Activated CD4-positive, alpha-beta memory T cell treated with anti-CD3 and anti-CD28 coated beads, Interleukin-2, amount 10 ng/mL, durations not matched to agents 7 days and 5 days (primary cell): ENCODE data around the gene MBTD1. TPM values are rescaled to one million over a fixed set of nuclear protein-coding genes. Genes with fewer than 3 reads are reported as not detected.
"Not testable (repeated sequence)": the region's sequence is repeated elsewhere in the genome, so short reads cannot be mapped to it uniquely, and the experiment has no call there.

Experiments used
- CTCF ChIA-PET: fragments of 350-600 bp; sonication (Branson Sonifier 250); formaldehyde crosslinking; loops from one replicate; lab custom pipeline; 2021; ENCODE audit warnings: antibody characterized with exemption, inconsistent platforms; lab: Charles Lee
- POLR2A ChIA-PET: fragments of 350-600 bp; sonication (Branson Sonifier 250); formaldehyde crosslinking; loops from one replicate; lab custom pipeline; 2021; ENCODE audit warnings: antibody characterized with exemption; lab: Charles Lee
- DNase-seq: peaks from one replicate; pipeline ENCODE4 v3.0.0-alpha.2; 2020
- H3K27ac Mint-ChIP-seq: one replicate; pipeline ENCODE4 v1.8.0; 2021; ENCODE audit warnings: mild to moderate bottlenecking, mixed read lengths
- H3K27me3 Mint-ChIP-seq: one replicate; pipeline ENCODE4 v1.8.0; 2021; ENCODE audit warnings: mixed read lengths
- H3K36me3 Mint-ChIP-seq: one replicate; pipeline ENCODE4 v1.8.0; 2021; ENCODE audit warnings: low read depth, mixed read lengths
- H3K4me1 Mint-ChIP-seq: one replicate; pipeline ENCODE4 v1.8.0; 2021; ENCODE audit warnings: mixed read lengths
- H3K4me3 Mint-ChIP-seq: one replicate; pipeline ENCODE4 v1.8.0; 2021; ENCODE audit warnings: mild to moderate bottlenecking, mixed read lengths
- H3K9me3 Mint-ChIP-seq: one replicate; pipeline ENCODE4 v1.8.0; 2021; ENCODE audit warnings: mixed read lengths
- total RNA-seq, 2 experiments: library from RNA; stranded (reverse); gene quantifications; one replicate each; pipeline ENCODE4 v1.2.3, GENCODE V29; 2021

MBTD1 gene
- total RNA-seq, 2 experiments from 2014 or later, result 12.2 to 13.0 TPM

- H3K4me3 Mint-ChIP-seq, result no peak overlapping the region
- no peaks in the 10 kb centered on the region for H3K9me3 Mint-ChIP-seq
- H3K27ac Mint-ChIP-seq, result peak overlapping the region; percentile 89
- peaks cover 22% of the 10 kb centered on the region for H3K4me1 Mint-ChIP-seq
- peaks cover 48% of the 10 kb centered on the region for H3K36me3 Mint-ChIP-seq
- ChIA-PET POLR2A (interaction anchor here (1.6 kb wide), 1 partner anchor 56 kb away, joined by 3 read pairs; no protein-coding TSS in a partner anchor), CTCF (interaction anchor here (0.9 to 1.5 kb wide), 2 partner anchors 10 to 97 kb away, joined by 4 to 5 read pairs; no protein-coding TSS in a partner anchor)
- no peaks in the 10 kb centered on the region for H3K27me3 Mint-ChIP-seq
- DNase-seq, result no peak
Observed at GRCh38 chr17:51200846-51201245, 59.0 kb downstream of the MBTD1 start.

- H3K27me3 Mint-ChIP-seq, result no peaks in the 10 kb centered on the region
- H3K36me3 Mint-ChIP-seq, result peaks cover 49% of the 10 kb centered on the region
- H3K27ac Mint-ChIP-seq, result peak overlapping the region; percentile 89
- H3K4me3 Mint-ChIP-seq, result no peak overlapping the region
- ChIA-PET POLR2A (interaction anchor here (1.0 to 1.9 kb wide), 5 partner anchors 47 to 334 kb away, joined by 3 to 6 read pairs (median 6); partner anchors contain the start of genes NME1 and TOB1), CTCF (interaction anchor here (0.8 to 1.5 kb wide), 4 partner anchors 10 to 98 kb away, joined by 3 to 5 read pairs (median 4); partner anchors contain the start of genes NME1 and NME2)
- H3K9me3 Mint-ChIP-seq, result no peaks in the 10 kb centered on the region
- peak; percentile 62 for DNase-seq
- peaks cover 22% of the 10 kb centered on the region for H3K4me1 Mint-ChIP-seq
Observed at GRCh38 chr17:51200295-51200694, 59.6 kb downstream of the MBTD1 start.

- CTCF ChIA-PET, result no interaction called here
- no peak for DNase-seq
Observed at GRCh38 chr17:51197754-51198153, 62.1 kb downstream of the MBTD1 start.

GRCh38 chr17:51191895-51192294 lies 68.0 kb downstream of the MBTD1 start:
- ChIA-PET POLR2A (no interaction called here), CTCF (no interaction called here)
- H3K4me3 Mint-ChIP-seq, result no peak overlapping the region
- peaks cover 28% of the 10 kb centered on the region for H3K36me3 Mint-ChIP-seq
- peaks cover 2% of the 10 kb centered on the region for H3K4me1 Mint-ChIP-seq
- H3K9me3 Mint-ChIP-seq, result no peaks in the 10 kb centered on the region
- H3K27ac Mint-ChIP-seq, result no peak overlapping the region
- H3K27me3 Mint-ChIP-seq, result no peaks in the 10 kb centered on the region
- DNase-seq, result no peak

More at GRCh38 chr17:51197754-51198153, 62.1 kb downstream of the MBTD1 start:
- H3K36me3 Mint-ChIP-seq, result peaks cover 43% of the 10 kb centered on the region
- H3K4me1 Mint-ChIP-seq, result peaks cover 22% of the 10 kb centered on the region
- POLR2A ChIA-PET, result no interaction called here
- H3K27ac Mint-ChIP-seq, result peak overlapping the region; percentile 23
- no peaks in the 10 kb centered on the region for H3K9me3 Mint-ChIP-seq
- H3K4me3 Mint-ChIP-seq, result no peak overlapping the region
- H3K27me3 Mint-ChIP-seq, result no peaks in the 10 kb centered on the region

- no peak overlapping the region for H3K4me3 Mint-ChIP-seq
- H3K27ac Mint-ChIP-seq, result no peak overlapping the region
- ChIA-PET POLR2A (no interaction called here), CTCF (interaction anchor here (1.5 kb wide), 1 partner anchor 36 kb away, joined by 3 read pairs; the partner anchor contains the start of gene NME1)
- DNase-seq, result no peak
- peaks cover 35% of the 10 kb centered on the region for H3K36me3 Mint-ChIP-seq
- no peaks in the 10 kb centered on the region for H3K9me3 Mint-ChIP-seq
- H3K4me1 Mint-ChIP-seq, result peaks cover 2% of the 10 kb centered on the region
- no peaks in the 10 kb centered on the region for H3K27me3 Mint-ChIP-seq
Observed at GRCh38 chr17:51189628-51190027, 70.2 kb downstream of the MBTD1 start.

GRCh38 chr17:51189162-51189561 lies 70.7 kb downstream of the MBTD1 start:
- Mint-ChIP-seq H3K27me3 (no peaks in the 10 kb centered on the region), H3K27ac (no peak overlapping the region), H3K9me3 (no peaks in the 10 kb centered on the region), H3K4me3 (no peak overlapping the region), H3K4me1 (peaks cover 2% of the 10 kb centered on the region), H3K36me3 (peaks cover 40% of the 10 kb centered on the region)
- no peak for DNase-seq
- POLR2A ChIA-PET, result no interaction called here
- CTCF ChIA-PET, result interaction anchor here (1.5 kb wide), 1 partner anchor 36 kb away, joined by 3 read pairs; the partner anchor contains the start of gene NME1

- DNase-seq, result no peak
- ChIA-PET CTCF (no interaction called here), POLR2A (interaction anchor here (0.8 kb wide), 1 partner anchor 10 kb away, joined by 3 read pairs; no protein-coding TSS in a partner anchor)
- Mint-ChIP-seq H3K9me3 (no peaks in the 10 kb centered on the region), H3K36me3 (peaks cover 46% of the 10 kb centered on the region), H3K27me3 (no peaks in the 10 kb centered on the region), H3K4me1 (peaks cover 2% of the 10 kb centered on the region), H3K4me3 (no peak overlapping the region), H3K27ac (no peak overlapping the region)
Observed at GRCh38 chr17:51188271-51188833, 71.5 kb downstream of the MBTD1 start.

- H3K27ac Mint-ChIP-seq, result no peak overlapping the region
- peaks cover 35% of the 10 kb centered on the region for H3K36me3 Mint-ChIP-seq
- no peaks in the 10 kb centered on the region for H3K9me3 Mint-ChIP-seq
- ChIA-PET POLR2A (interaction anchor here (0.7 to 1.5 kb wide), 4 partner anchors 9 to 20 kb away, joined by 3 to 5 read pairs (median 4); partner anchors contain the start of gene NME2), CTCF (interaction anchor here (0.6 kb wide), 2 partner anchors 10 to 55 kb away, joined by 3 to 4 read pairs; no protein-coding TSS in a partner anchor)
- H3K27me3 Mint-ChIP-seq, result no peaks in the 10 kb centered on the region
- peaks cover 2% of the 10 kb centered on the region for H3K4me1 Mint-ChIP-seq
- H3K4me3 Mint-ChIP-seq, result no peak overlapping the region
- DNase-seq, result no peak
Observed at GRCh38 chr17:51185763-51186332, 74.0 kb downstream of the MBTD1 start.

- H3K9me3 Mint-ChIP-seq, result no peaks in the 10 kb centered on the region
- ChIA-PET POLR2A (no interaction called here), CTCF (interaction anchor here (1.1 kb wide), 1 partner anchor 31 kb away, joined by 4 read pairs; the partner anchor contains the start of gene NME1)
- no peaks in the 10 kb centered on the region for H3K4me1 Mint-ChIP-seq
- no peaks in the 10 kb centered on the region for H3K27me3 Mint-ChIP-seq
- no peak for DNase-seq
- H3K27ac Mint-ChIP-seq, result no peak overlapping the region
- H3K36me3 Mint-ChIP-seq, result peaks cover 35% of the 10 kb centered on the region
- H3K4me3 Mint-ChIP-seq, result no peak overlapping the region
Observed at GRCh38 chr17:51184124-51184523, 75.7 kb downstream of the MBTD1 start.

- DNase-seq, result no peak
- POLR2A ChIA-PET, result no interaction called here
- Mint-ChIP-seq H3K36me3 (peaks cover 23% of the 10 kb centered on the region), H3K4me3 (no peak overlapping the region), H3K27me3 (no peaks in the 10 kb centered on the region), H3K4me1 (no peaks in the 10 kb centered on the region), H3K27ac (no peak overlapping the region), H3K9me3 (no peaks in the 10 kb centered on the region)
- CTCF ChIA-PET, result interaction anchor here (1.2 kb wide), 1 partner anchor 108 kb away, joined by 3 read pairs; no protein-coding TSS in a partner anchor
Observed at GRCh38 chr17:51180486-51180885, 79.4 kb downstream of the MBTD1 start.

- H3K9me3 Mint-ChIP-seq, H3K4me3 Mint-ChIP-seq: not testable (repeated sequence)
- POLR2A ChIA-PET, result interaction anchor here (1.0 to 1.9 kb wide), 2 partner anchors 9 to 89 kb away, joined by 5 read pairs; partner anchors contain the start of gene UTP18
Observed at GRCh38 chr17:51172030-51172429, 87.8 kb downstream of the MBTD1 start.

GRCh38 chr17:51170736-51171135 lies 89.1 kb downstream of the MBTD1 start:
- CTCF ChIA-PET, result no interaction called here
- H3K27me3 Mint-ChIP-seq, result no peaks in the 10 kb centered on the region
- H3K27ac Mint-ChIP-seq, result no peak overlapping the region
- H3K4me1 Mint-ChIP-seq, result peaks cover 29% of the 10 kb centered on the region
- POLR2A ChIA-PET, result interaction anchor here (0.6 to 1.4 kb wide), 2 partner anchors 15 to 228 kb away, joined by 4 read pairs; no protein-coding TSS in a partner anchor
- no peak for DNase-seq
- H3K9me3 Mint-ChIP-seq, result no peaks in the 10 kb centered on the region
- peaks cover 38% of the 10 kb centered on the region for H3K36me3 Mint-ChIP-seq
- H3K4me3 Mint-ChIP-seq, result no peak overlapping the region

More at GRCh38 chr17:51172030-51172429, 87.8 kb downstream of the MBTD1 start:
- Mint-ChIP-seq H3K36me3 (peaks cover 34% of the 10 kb centered on the region), H3K4me1 (peaks cover 26% of the 10 kb centered on the region), H3K27ac (peak overlapping the region; percentile 16)
- CTCF ChIA-PET, result interaction anchor here (1.5 kb wide), 1 partner anchor 19 kb away, joined by 3 read pairs; the partner anchor contains the start of gene NME1
- H3K27me3 Mint-ChIP-seq, DNase-seq: not testable (repeated sequence)

GRCh38 chr17:51169340-51169739 lies 90.5 kb downstream of the MBTD1 start:
- Mint-ChIP-seq H3K4me3 (no peak overlapping the region), H3K27ac (peak overlapping the region; percentile 28), H3K27me3 (no peaks in the 10 kb centered on the region), H3K9me3 (no peaks in the 10 kb centered on the region), H3K36me3 (peaks cover 39% of the 10 kb centered on the region), H3K4me1 (peaks cover 39% of the 10 kb centered on the region)
- ChIA-PET CTCF (no interaction called here), POLR2A (interaction anchor here (1.1 kb wide), 1 partner anchor 117 kb away, joined by 3 read pairs; no protein-coding TSS in a partner anchor)
- no peak for DNase-seq
